Activated gamma-delta T cell (primary cell): ENCODE results near the gene KIAA0232.
"Not testable (repeated sequence)": the region's sequence is repeated elsewhere in the genome, so short reads cannot be mapped to it uniquely, and the experiment has no call there.

Experiments
- DNase-seq: peaks from one replicate; lab custom pipeline; 2025; lab: John Stamatoyannopoulos, UW

KIAA0232 gene

DNA sequence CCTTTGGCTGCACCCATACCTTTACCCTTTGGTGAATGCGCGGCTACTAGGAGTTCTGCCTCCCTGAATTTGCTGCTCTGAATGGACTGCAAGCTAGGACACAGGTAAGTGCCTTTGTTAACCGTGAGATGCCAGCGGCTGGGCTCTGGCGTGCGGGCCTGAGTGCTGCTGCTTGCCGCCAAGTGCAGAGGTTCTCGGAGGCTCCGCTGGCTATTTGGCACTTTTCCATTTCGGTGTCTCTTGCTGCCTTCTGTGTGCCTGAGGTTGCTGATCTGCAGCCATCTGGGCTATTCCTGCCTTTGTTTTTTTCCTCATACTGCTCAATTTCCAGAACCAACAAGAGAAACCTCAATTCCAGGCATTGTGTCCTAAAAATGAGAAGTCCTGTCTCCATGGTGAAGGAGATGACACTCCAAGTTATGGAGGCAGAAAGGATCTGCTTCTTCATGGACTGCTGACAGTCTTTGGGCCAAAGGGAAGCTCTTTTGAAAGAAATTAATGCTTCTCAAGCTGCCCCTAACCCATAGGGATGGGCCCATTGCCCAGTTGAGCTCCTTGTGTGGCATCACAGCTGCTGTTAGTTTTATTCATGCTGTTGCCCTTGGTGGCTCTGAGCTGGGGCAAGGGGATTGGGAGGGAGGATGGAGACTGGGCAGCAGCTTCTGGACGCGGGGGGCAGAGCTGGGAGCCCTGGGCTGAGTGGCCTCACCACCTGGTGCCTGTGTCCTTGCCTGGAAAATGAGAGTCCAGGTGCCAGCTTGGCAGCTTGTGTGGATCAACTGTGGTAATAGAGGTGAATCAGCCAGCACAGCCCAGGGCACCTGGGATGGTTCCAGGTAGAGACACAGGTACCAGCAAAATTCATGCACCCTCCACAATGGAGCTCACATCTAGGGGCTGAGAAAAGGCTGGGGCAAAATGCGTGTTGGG, 123.3 kb downstream of the KIAA0232 start:
- DNase-seq, result no peak

DNA sequence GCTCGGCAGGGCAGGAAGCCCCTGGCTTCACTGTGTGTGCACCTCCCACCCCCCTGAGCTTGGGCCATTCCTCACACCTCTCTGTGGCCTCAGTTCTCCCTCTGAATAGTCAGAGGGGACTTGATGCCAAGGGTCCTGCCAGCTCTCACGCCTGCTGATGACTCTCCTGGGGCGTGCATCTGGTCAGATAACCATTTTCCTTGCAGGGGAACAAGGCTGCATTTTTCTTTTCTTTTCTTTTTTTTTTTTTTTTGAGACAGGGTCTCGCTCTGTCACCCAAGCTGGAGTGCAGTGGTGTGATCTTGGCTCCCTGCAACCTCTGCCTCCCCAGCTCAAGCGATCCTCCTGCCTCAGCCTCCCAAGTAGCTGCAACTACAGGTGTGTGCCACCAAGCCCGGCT, 124.0 kb downstream of the KIAA0232 start:
- DNase-seq, result not testable (repeated sequence)

DNA sequence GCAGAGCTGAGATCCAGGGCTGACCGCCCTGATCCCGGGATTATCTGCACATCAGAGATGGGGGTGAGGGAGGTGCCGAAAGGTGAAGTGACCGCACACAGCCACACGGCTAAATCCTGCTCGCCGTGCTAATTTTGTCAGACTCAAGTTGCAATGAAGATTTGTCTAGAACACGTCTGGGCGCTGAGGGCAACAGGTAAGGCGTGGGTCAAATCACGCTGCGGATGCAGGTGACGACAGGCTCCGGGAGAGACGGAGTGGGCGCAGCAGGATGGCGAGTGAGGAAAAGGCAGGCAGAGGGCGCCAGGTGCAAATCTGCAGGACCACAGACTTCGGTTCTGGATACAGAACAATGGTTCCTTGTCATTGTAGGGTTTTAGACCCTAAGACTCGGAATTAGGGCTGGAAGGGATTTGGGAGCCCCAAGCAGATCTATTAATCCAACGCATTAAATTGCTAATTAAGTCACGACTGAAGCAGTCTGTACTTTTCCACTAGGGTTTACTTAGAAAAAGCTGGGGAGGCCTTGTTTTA, 125.2 kb downstream of the KIAA0232 start:
- DNase-seq, result no peak

DNA sequence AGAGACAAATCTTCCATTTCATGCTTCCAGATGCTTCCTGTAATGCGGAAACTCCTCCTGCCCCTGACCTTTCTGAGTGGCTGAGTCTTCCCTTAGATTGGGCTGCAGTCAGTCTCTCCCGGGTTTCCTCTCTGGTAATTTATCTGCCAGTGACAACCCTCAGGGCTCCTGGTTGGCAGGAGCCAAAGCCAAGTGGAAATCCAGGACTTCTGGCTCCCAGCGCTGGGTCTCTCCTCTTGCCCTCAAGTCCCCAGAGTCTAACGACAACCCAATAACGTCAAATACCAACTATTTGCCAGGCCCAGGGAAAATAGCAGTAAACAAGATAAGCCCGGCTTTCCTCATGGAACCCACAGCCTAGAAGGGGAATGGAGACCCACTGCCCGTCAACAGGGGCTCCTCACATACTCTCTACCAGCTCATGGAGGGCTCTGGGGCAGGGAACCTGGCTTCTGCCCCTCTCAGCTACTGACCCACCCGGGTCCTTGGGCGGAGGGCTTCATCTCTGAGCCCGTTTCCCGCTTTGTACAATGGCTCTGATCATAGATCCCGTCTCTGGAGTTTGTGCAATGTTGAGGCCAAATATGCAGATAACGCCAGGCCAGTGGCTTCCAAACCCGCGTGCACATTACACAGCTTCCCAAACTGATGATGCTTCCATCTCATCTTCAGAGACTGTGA, 126.0 kb downstream of the KIAA0232 start:
- DNase-seq, result no peak

DNA sequence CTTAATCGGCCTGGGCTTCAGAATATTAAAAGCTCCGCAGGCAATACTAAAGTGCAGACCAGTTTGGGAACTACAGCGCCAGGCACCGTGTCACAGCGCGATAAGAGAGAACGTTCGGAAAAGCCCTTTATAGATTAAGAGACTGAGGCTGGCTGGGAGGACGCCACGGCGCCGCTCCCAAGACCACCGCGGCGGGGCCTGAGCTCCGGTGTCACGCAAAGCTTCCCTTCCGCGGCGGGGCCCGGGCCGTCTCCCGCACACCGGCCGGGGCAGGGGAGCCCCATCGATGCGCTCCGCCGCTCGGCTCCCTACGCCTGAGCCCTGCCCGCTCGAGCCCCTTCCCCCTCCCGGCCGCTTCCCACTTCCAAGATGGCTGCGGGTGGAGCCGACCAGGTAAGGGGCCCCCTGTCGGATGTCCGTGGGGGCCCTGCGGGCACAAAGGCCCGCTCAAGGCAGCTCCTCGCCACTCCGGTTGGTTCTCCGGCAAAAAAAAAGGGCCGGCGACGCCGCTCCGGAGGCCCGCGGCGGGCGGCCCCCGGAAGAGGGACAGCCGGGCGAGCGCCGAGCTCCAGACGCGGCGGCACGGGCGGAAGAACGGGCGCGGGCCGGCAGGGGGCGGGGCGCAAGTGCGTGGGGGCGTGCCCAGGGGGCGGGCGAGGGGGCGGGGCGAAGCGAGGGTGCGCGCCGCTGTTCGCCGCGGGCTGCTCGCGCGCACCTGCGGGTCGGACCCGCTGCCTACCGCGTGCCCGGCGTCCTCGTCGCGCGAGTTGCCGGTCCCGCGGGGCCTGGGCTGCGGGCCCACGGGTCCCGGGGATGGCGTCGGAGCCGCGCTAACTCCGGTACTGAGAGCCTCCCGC, 126.8 kb downstream of the KIAA0232 start, which contains the start of gene TBC1D14:
TBC1D14 (plus strand) TSS at position 714 of the 857 bp plus-strand sequence. CDS start 13,564 bp downstream, outside the sequence.
- peak; percentile 76 for DNase-seq

DNA sequence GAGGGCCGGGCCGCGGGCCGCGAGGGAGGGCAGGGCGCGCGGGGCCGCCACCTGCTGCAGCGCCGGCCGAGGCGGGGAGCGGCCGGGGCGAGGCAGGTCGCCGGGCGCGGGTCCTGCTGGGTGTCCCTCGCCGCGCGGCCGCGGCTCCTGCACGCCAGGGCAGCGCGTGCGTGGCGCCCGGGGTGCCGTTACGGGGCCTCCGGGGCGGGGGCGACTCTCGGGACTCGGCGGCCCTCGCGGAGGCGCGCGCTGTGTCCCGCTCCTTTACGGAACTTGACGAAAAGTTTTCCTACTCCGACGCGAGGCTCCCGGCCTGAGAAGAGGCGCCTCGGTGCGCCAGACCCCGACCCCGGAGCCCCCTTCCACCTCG, 127.4 kb downstream of the KIAA0232 start:
- peak; percentile 40 for DNase-seq

DNA sequence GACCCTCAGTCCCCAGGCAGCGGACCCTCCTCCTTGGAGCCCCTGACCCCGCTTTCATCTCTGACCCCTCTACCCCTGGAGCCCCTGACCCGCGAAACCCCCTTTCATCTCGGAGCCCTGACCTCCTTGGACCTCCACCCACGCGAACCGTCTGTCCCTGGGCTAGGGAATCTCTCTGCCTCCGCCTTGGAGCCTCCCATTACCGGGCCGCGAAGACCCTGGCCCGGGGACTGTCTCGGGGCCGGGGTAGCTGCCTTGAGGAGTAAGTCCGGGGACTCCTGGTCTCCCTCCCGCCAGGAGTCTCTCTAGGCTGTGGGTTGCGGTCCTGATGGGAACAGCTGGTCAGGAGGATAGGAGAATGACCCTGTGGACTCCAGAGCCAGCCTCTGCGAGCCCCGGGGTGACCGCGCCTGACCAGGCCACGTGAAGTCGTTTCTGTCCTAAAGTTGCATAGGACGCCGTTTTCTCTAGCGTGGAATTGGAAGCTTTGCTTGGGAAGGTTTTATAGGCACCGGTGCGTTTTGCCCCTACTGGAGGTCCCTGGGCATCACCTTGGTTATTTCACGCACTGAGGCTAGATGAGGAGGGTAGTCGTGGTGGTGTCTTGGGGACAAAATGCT, 127.9 kb downstream of the KIAA0232 start:
- no peak for DNase-seq

DNA sequence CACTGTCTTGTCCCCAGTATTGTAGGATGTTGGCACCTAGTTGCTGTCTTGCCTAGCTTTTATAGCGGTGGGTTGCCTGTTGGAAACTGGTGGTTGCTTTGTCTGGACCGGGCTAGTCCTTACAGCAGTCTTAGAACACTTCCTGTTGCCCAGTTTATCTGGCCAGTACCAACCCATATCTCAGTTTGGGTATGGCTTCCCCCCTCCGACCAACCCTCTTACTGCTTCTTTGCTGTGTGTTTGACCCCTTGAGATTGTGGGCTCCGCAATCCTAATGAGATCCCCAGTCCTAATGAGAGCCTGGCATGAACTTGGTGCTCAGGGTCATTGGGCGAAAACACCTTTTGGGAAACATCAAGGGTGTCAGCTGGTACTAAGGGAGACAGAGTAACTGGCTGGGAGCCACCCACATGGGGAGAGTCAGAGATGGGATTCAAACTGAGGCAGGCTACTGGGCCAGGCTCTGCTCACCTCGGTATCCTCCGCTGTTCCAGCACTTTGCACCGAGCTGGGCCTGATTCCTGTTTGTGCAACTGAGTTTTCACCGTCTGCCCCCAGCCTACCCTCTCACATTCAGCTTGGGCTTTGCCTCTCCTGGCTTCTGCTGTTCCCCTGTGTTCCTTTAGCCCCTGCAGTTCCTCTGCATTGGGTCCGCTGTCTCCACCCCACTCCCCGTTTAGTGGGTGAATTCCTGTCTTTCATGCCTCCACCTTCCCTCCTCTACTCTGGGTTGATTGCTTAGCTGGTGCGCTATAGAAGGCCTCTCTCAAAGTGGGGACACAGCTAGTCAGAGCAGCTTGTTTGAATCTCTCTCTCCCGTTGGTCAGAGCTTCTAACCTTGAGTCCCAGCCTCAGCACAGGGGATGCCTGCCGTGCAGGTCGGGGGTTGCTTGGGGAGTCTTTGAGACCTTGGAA, 128.7 kb downstream of the KIAA0232 start:
- no peak for DNase-seq

DNA sequence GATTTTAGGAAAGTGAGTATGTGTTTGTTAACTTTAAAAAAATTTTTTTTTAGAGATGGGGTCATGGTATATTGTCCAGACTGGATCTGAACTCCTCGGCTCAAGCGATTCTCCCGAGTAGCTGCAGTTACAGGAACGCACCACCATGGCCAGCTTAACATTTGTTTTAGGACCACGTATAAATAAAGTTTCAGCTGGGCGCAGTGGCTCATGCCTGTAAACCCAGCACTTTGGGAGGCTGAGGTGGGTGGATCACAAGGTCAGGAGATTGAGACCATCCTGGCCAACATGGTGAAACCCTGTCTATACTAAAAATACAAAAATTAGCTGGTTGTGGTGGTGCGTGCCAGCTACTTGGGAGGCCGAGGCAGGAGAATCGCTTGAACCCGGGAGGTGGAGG, 129.4 kb downstream of the KIAA0232 start:
- not testable (repeated sequence) for DNase-seq

DNA sequence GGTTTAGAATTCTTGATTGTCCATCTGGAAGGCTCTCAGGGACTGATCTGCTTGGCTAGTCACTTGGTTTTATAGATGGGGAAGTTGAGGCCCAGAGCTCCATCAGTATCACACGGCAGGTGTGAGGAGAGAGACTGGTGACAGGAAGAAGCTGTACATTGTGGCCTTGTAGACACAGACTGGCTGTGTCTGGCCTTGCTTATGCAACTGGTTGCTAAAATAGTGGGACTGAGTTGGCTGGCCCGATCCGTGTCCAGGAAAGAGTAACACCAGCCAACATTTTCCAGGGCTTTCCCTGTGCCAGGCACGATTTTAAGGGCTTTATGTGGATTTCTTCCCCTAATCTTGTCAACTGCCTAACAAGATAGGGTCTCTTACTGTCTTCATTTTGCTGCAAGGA, 129.9 kb downstream of the KIAA0232 start:
- DNase-seq, result no peak

DNA sequence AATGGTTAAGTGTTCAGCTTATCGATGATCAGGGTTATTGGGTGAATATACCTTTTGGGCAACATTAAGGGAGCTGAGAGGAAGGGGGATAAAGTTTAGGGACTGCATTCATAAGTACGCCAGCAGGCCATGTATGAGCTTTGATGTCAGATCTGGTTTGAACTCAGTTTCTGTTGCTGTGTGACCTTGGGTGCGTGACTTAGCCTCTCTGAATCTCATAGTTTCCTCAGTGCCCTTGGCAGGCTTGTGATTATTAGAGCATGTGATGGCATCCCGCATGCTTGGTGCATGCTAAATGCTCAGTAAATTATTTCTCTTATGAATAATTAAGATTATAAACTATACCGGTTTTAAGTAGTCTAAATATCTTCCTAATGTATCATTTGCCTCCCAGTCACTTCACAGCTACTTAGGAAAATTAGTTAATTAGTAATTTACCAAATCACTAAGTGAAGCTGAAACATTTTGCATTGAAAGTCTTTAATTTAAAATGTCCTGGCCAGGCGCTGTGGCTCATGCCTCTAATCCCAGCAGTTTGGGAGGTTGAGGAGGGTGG, 130.9 kb downstream of the KIAA0232 start:
- no peak for DNase-seq

DNA sequence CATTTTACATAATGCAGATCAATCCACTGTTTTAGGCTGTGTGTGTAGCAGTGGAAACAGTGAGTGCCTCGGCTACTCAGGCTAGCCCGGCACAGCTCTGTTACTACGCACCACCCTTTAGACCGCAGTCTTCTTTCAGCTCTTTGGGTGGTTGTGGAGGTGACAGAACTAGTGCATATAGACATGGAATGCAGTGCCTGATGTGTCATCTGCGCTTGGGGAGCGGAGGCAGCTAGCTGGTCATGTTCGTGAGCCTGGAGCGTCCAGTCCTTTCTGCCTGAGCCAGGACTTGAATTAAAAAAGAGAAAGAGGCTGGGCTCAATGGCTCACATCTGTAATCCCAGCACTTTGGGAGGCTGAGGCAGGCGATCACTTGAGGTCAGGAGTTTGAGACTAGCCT, 131.9 kb downstream of the KIAA0232 start:
- no peak for DNase-seq

DNA sequence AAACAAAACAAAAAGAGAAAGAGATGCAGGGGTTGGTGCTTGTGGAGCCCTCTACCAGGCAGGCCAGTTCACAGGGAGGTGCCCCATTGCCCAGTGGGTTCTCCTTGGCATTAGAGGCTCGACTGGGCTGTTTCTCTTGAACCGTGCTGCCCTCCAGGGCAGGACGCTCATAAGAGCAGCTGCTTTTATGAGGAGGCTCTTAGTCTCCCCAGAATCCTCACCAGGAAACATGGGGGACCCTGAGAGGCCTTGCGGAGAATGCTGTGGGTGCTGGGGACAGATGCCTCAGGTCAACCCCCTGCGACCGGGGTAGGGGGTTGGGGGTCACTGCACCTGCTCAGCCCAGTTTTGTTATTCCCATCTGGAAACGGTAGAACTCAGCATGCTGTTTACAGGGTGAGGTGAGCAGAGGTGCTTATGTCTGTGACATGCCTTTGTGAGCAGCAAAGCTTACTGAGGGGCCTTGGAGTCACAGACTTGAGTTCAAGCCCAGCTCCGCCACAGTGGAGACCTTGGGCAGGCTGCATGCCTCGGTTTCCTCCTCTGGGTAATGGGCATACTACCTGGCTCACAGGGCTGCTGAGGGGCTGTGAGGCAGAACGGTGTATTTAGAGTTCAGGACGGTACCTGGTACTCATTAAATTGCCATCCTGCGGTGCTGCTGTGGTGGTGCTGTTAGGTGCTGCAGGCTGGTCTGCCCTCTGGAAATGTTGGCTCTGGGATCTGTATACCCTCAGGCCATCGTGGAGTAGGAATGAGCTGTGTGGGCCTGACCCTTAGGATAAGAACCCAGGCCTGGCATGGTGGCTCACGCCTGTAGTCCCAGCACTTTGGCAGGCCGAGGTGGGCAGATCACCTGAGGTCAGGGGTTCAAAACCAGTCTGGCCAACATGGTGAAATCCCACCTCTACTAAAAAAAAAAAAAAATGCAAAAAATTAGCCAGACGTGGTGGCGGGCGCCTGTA, 132.8 kb downstream of the KIAA0232 start:
- no peak for DNase-seq

DNA sequence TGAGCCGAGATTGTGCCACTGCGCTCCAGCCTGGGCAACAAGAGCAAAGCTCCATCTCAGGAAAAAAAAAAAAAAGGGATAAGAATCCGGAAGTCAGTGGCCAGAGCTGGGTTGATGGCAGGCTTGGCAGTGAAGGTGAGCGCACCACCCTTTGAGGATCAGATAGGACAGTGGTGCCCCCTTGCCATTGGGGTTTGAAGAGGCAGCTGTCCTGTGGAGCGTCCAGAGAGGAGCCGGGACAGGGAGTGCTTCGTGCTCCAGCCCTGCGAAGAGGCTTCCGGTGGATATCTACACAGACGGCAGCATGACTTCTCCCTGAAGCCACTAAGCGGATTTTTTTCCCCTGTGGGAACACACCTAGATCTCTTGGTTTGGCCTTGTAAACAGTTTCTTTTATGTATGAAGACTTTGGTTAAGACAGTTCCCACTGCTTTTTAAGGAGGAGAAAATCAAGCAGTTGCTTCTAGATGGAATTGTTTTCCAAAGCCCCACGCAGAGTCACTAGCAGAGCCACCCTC, 133.6 kb downstream of the KIAA0232 start:
- no peak for DNase-seq

DNA sequence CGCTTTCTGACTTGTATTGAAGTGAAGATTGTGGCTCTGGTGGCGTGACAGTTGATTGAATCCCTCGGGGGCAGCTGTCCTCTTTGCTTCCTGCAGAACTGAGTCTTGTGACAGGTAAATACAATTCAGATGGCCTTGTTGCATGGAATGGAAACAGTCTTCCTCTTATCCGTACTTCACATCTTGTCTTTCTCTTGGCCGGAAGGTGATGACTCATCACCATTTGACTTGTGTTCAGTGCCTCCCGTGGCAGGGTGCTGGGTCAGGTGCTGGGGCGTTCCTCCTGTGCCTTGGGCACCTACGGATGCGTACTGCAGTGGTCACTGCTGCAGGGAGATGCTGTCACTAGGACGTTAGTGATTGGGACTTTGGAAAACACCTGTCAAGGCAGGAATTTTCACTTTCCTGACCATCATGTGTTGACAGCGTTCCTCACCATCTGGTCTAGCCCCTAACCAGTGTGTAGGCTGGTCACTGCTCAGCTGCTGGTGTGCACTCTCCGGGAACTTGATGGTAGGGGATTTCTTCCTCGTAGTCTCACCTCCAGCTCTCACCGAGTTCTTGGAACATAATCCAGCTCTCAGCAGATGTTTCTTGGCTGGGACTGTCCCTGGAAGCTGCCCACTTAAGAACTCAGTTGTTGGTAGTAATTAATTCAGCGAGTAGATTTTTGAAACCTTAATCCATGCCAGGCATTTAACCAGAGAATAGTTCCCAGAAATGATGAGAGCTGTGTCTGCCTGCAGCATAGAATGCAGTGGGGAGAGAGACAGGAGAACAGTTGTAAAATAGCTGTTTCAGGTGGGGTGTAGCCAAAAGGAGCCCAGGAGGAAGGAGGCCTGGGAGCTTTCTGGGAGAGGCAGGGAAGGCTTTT, 134.3 kb downstream of the KIAA0232 start:
- peak; percentile 20 for DNase-seq

DNA sequence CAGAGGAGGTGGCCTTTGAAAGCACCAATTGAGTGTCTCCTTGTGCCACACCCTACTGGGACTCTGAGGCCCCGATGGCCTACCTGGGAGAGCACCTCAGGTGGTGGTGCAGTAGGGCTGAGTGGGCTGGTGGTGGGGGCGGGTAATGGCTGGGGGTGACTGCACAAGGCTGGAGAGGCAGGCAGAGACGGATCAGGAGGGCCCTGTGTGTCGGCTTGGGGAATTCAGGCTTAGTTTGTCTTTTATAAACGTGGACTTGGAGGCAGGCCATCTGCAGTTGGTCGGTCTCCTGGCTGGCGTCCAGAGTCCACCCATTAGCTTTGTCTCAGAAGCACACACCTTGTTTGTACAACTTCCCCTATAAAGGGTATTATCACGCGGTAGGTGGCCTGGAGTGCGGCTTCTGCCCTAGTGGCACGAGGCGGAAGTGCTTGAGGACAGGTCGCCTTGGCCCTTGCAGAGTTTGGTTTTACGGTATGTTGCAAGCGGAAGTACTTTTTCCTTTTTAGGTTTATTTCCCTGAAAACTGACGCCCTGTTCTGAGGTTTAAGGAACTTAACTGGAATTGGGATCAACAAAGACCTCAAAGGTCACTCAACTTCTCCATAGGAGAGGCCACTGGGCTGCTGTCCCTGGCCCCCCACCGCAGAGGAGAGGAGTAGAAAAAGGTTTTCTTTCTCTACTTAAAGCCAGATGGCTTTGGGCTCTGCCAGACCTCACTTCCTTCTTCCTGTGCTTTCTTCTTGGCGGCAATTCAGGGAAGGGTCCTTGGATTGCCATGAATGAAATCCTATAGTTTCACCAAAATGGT, 135.1 kb downstream of the KIAA0232 start:
- no peak for DNase-seq

DNA sequence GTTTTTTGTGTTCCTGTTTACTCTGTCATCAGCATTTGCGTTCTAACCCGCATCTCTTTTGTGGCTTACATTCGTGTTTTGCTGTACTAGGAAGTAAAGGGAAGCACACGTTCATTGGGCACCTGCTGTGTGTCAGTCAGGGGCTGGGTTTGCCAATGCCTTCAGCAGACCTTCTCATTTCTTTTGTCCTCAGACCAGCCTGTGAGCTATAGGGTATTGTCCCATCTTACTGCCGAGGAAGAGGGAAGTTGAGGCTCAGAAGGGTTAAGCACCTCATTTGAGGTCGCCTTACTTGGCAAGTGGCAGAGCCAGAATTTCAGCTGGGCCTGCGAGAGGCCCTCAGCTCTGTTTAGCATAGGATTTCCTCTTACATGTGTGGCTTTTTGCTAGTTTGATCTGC, 135.8 kb downstream of the KIAA0232 start:
- DNase-seq, result no peak
